IPS DF 19.7 (cell line): ENCODE data around the gene RTN3.

Source experiments
- DNase-seq: peaks from one replicate; pipeline ENCODE4 v3.0.0-alpha.2; 2013; ENCODE audit warnings: low read depth, low spot score

RTN3 gene

DNA sequence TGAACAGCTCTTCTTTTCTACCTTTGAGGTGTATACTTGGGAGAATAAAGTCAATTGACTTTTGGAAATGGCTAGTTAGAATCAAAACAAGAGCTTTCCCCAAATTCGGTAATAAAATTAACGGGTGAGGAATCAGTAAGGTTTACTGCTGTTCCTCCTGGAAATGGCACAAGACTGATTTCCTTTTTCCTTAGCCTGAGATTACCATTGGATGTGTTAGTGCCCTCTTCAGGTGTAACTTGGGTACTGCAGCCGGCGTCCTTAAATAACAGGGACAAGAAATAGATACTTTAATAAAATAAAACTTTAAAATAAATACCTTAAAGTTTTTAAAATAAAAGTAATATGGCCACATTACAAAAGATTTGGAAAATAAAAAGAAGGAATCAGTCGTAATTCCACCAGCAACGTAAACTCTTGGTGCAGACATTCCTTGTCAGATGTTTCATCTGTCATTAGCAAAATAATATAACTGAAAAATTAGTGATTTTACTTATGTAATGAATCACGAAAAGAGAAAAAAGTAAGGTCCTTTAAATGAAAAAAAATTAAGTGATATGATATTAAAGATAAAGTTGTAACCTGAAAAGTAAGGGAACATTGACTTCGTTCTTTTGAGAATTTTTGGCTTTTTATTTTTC is 57.5 kb downstream of the RTN3 start:
- no peak for DNase-seq

- DNase-seq = no peak
Measured at GRCh38 chr11:63745304-63746170, 64.2 kb downstream of the RTN3 start.

GRCh38 chr11:63747011-63747410 is 65.7 kb downstream of the RTN3 start:
- no peak for DNase-seq

DNA sequence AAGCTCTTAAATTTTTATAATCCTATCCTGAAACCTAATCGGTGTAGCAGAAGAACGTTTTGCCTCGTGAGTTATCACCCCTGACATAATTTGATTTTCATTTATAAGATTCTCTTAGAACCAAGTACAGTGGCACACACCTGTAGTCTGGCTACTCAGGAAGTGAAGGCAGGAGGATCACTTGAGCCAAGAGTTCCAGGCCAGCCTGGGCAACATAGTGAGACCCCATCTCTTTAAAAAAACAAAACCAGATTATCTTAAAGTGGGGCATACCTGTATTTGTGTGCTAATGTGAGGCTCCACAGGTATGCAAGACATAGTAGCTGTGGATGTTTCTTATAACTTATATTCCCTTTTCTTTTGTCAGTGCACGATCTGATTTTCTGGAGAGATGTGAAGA is 68.3 kb downstream of the RTN3 start:
- no peak for DNase-seq

- DNase-seq = no peak
Measured at GRCh38 chr11:63756919-63757761, 75.8 kb downstream of the RTN3 start.

DNA sequence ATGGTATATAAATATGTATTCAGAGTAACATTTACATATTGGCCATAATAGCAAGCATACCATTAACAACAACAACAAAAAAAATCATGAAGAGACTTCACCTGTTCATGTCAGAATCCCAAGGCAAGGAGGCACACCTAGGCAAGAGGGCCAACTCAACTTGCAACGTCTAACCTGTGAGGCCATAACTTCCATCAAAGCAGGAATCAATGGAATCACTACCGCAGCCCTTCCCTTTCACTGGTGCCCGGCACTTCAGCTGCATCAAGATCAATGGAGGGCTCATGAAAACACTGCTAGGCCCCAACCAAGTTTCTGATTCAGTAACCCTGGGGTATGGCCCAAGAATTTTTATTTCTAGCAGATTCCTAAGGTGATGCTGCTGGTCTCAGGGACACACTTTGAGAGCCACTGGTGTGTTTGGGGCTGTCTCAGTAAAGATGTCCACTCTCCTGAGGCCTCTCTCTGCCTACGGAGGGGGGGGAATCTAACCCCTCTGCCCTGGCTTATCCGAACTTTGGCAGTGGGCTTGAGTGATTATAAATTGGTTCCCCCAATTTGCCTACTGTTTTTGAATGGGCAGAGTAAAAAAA is 79.3 kb downstream of the RTN3 start:
- DNase-seq = no peak

- no peak for DNase-seq
Measured at GRCh38 chr11:63761188-63761587, 79.9 kb downstream of the RTN3 start.

DNA sequence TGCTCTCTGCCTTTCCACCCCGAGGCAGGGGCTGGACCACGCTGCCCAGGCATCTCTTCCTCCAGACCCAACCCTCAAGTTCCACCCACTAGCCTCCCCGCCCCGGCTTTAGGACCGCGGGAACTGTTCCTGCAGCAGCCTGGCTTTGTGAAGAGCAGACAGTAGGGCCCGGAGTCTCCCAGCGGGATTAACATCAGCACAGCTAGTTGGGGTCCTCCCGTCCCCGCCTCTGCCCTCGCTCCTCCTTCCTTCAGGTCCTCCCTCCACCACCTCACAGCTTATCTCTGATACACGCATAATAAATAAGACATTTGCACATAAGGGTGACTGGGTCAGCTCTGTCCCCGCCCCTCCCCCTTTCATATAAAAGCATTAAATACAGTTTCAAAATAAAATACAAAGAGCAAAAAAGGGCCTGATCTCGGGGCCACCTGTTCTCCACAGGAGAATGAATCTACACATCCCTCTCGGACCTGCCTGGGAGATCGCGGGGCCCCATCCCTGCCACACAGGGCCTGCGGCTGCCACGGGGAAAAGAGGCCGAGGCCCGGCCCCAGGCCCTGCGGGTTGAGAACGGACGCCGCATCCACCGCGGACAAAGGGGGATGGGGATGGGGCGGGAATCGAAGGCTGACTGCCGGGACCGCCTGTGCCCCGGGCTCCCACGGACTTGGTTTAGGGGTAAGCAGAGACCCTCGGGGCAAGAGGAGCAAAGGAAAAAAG is 80.8 kb downstream of the RTN3 start:
- DNase-seq = peak; percentile 71

DNA sequence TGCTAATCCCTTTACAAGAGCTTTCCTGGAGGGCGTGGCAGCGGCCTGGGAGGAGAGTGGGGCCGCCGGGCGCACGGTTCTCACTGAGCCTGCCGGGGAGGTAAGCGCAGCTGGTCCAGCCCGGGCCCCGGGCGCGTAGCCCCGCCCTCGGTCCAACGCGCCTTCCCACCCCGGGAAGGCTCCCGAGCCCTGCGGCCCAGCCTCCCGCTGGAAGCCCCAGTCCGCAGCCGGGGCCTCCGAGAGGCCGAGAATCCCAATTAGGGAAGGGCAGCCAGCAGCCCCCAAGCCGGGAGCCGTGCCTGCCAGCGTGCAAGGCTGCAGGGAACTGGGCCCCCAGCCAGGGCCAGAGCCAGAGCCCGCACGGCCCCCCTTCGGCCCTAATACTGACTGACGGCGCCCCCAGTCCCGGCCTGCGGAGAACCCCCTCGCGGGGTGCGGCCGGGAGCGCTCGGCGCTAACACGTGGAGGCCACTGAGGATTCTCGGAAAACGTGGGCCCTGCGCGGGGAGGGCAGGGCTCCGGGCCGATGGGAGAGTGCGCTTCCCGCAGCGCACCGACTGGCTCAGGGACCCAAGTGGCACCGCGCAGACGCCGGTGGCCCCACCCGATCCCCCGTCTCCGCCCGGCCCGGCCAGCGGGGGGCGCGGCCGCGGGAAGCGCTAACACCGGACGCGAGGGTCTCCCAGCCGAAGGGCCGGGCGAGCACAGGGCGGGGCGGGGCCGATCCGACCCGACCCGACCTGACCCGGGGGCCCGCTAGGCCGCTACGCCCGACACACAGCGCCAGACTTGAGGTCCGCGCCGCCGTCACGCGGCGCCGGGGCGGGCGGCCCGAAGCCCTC is 81.6 kb downstream of the RTN3 start:
- no peak for DNase-seq

- DNase-seq = no peak
Measured at GRCh38 chr11:63763496-63764339, 82.4 kb downstream of the RTN3 start.

DNA sequence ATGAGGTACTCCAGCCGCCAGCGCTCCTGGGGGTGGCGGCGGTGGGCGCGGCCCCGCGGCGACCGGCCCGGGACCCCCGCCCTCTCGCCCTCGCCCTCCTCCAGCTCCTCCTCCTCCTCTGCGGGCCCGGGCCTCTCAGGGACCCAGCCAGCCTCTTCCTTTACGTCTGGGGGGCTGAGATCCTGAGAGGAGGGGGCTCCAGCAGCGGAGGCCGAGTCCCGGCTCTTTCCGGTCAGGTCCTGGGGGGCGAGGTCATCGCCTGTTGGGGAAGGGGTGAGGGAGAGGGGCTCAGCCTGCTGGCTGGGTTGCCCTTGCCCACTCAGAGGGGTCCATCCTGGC is 83.0 kb downstream of the RTN3 start:
- DNase-seq = no peak

GRCh38 chr11:63764679-63765647 is 83.7 kb downstream of the RTN3 start:
- no peak for DNase-seq

GRCh38 chr11:63765688-63766241 is 84.5 kb downstream of the RTN3 start:
- no peak for DNase-seq

DNA sequence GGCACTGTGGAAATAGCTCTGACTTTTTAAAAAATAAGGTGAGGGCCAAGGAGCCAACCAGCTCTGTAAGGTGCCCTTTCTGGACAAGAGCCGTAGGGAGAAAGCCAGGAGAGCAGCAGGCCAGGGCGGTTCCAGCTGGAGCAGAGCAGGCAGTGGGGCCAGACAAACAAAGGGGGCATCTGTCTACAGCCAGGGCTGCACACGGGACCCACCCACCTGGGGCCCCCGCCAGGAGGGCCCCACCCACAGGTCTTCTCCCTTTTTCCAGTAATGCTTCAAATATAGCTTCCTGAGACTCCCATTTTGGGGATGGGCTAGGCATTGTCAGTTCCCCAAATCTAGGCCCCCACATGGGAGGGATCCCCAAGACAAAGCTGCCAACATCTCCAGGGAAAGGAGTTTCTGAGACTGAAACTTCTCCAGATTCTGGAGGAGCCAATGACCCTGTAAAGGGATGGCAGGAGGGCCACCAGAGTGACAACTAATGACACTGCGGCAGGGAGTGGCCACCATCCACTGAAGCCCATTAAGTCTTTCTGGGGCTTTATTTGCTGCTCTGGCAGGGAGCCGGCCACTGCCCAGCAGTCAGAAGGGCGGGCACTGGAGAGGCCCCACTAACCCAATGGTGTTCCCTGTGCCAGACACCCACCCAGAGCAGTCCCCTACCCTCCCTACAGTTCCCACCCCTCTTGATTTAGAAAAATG is 85.4 kb downstream of the RTN3 start:
- no peak for DNase-seq

GRCh38 chr11:63767267-63767564 is 85.9 kb downstream of the RTN3 start:
- DNase-seq = no peak

DNA sequence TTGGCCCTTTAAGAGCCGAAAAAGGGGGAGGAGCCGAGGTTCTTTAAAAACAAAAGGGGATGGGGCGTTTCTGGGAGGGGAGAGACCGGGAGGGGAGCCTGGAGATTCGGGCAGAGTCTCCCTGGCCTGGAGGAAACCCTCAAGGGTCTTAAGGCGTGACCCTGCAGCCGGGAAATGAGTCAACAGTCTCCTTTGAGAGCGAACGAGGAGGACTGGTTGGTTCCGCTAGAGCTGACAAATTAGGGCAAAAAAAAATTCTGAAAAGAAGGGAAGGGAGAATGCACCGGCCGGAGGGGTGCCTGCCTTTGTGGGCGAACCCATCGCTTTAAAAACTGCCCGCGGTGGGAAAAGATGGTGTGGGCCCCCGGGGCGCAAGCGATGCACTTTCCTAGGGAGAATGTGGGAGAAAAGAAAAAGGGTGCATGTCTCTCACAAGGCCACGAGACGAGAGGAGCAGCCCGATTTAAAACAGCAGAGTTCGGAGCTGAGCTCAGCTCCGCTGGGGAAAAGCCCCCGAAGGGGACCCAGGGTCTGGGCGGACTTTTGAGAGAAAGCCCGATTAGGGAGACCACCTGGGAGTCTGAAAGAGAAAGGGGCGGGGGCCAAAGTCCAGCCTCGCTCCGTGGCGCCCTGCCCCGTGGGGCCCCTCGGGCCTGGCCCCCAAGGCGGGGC is 86.4 kb downstream of the RTN3 start:
- peak; percentile 75 for DNase-seq
